ENCODE measurements around the gene GALC.
A peak's percentile ranks its signal among the peaks of the same experiment; 100 is the strongest.

The GALC gene

DNA sequence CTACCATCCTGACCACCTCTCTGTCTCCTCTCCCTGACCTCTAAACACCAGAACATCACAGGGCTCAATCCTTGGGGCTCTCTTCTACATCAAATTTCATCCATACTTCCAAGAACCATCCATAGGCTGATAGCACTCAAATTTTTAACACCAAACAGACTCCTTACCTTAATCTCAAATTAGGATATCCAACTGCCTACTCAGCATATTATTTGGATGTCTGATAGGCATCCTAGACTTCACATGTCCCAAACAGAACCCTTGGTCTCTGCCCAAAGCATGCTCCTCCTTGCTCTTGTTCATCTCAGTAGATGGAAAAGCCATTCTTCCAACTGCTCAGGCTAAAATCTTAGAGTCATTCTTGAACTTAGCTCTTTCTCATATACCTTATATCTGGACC lies 91.3 kb downstream of the GALC start:
- Histone ChIP-seq H3K27me3 (ENCODE audit: low read depth) (peaks cover 4% of the 10 kb centered on the region; the same call in 1 of the 2 replicates), H3K36me3 (replicated peaks) (no peaks in the 10 kb centered on the region), H3K4me1 (no peaks in the 10 kb centered on the region), H3K4me3 (no peak overlapping the region), H3K9me3 (no peaks in the 10 kb centered on the region)
- DNase-seq (ENCODE audit: low spot score in 2 of 2) = no peak
- in situ Hi-C loops (cut with MboI; ENCODE audit: low sequenced_read_pairs) = no loop called here

DNA sequence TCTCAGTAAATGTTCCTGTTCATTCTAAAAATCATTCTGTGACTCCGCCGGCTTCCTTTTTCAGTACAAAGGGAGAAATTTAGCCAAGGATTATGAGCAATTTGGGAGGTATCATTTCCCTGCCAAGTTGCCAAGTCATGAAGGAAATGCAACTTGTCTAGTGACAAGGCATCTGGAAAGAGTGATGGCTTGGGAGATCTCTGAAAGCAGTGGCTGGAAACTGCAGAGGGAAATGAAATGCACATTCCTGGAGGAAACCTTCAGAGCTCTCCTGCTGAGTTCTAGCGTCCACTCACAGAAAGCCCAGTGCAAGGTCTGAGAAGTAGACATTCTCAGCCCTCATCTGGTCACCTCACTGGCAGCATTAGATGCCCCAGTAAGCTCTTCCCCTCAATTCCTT lies 91.7 kb downstream of the GALC start:
- in situ Hi-C loops (cut with MboI; ENCODE audit: low sequenced_read_pairs) = no loop called here
- peaks cover 4% of the 10 kb centered on the region; the same call in 1 of the 2 replicates for H3K27me3 ChIP-seq (ENCODE audit: low read depth)
- H3K4me3 ChIP-seq = no peak overlapping the region

DNA sequence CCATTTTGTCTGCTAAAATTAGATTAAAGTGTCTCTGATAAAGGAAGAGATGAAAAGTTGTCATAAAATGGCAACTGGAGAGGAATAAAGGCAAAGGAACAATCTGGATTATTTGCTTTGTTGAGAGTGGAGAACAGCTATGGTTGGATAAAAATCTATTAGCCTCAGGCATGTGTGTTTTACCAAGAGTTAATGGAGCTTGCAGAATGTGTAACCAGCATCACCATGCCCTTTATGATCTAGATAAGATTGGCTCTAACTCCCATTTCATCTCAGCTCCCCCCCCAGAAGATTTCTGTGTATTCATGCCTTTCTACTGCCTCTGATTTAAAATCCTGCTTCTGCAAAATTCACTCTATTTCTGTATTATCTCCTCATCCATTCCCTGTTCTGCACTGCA lies 93.8 kb downstream of the GALC start:
- in situ Hi-C loops (cut with MboI; ENCODE audit: low sequenced_read_pairs) = no loop called here
- DNase-seq (ENCODE audit: low spot score in 2 of 2) = no peak
- Histone ChIP-seq H3K4me1 (no peaks in the 10 kb centered on the region), H3K36me3 (replicated peaks) (no peaks in the 10 kb centered on the region), H3K4me3 (no peak overlapping the region), H3K9me3 (no peaks in the 10 kb centered on the region), H3K27me3 (ENCODE audit: low read depth) (peaks cover 4% of the 10 kb centered on the region; the same call in 1 of the 2 replicates)

More for the DNA sequence above, 91.7 kb downstream of the GALC start:
- Histone ChIP-seq H3K4me1 (no peaks in the 10 kb centered on the region), H3K36me3 (replicated peaks) (no peaks in the 10 kb centered on the region), H3K9me3 (no peaks in the 10 kb centered on the region)
- DNase-seq (ENCODE audit: low spot score in 2 of 2) = no peak

DNA sequence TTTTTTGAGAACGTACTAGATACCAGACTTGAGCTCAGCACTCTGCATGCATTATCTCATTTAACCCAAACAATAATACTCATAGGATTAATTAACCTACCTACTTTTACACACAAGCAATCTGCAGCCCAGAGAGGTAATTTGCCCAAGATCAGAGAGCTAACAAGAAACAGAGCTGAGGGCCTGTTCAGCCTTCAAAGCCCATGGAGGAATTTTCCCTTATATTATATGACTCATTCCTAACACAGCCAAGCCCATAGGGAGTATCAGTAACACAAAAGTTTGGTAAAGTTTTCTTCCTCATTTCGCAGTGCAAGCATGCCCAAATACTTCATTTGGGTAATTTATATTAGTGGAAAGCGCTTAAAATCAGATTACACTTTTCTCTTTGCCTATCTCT lies 94.7 kb downstream of the GALC start:
- Histone ChIP-seq H3K4me3 (no peak overlapping the region), H3K4me1 (no peaks in the 10 kb centered on the region), H3K36me3 (replicated peaks) (no peaks in the 10 kb centered on the region), H3K27me3 (ENCODE audit: low read depth) (peaks cover 4% of the 10 kb centered on the region; the same call in 1 of the 2 replicates), H3K9me3 (no peaks in the 10 kb centered on the region)
- in situ Hi-C loops (cut with MboI; ENCODE audit: low sequenced_read_pairs) = no loop called here
- DNase-seq (ENCODE audit: low spot score in 2 of 2) = no peak

DNA sequence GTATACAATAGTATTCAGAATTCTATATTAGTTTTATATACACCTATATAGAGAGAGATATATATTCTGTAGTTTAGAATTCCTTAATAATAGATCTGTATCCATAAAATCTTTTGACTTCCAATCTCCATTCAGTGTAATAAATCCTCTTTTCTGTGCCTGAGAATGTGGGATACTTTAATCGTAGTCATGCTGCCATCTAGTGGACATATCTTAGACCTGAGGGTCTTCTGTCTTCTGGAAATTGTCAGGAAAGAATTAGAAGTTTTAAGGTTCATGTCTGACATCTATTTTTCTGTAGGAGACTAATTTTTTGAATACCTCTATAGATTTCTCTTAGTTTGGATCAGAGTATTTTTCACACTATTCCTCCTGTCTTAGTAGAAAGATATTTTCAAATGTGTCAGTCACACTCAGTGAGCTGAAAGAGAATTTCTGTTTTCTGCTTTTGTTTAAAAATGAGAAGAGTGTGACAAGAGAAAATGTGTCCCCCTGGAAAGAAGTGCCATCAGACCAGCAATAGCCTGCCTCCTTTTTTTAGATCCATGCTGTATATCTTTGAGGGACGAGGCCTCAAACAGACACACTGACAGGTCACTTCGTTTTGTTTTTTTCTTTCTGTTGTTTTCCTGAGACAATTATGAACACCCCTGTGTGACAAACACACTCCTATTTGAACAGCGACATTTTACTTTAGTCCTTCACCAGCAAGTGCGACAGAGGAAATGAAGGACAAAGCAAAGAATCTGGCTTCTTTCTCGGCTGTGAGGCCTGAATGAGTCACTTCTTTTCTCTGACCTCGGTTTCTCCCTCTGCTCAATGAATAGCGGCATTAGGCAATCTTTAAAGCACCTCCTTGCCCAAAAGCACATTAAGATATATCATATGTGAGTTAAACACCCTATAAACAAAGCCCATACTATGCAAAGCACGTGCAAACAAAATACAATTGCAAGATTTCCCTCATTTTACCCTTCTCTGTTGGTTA lies 96.3 kb downstream of the GALC start:
- Histone ChIP-seq H3K36me3 (replicated peaks) (no peaks in the 10 kb centered on the region), H3K4me3 (no peak overlapping the region), H3K27me3 (ENCODE audit: low read depth) (peaks cover 4% of the 10 kb centered on the region; the same call in 1 of the 2 replicates), H3K9me3 (no peaks in the 10 kb centered on the region), H3K4me1 (no peaks in the 10 kb centered on the region)
- in situ Hi-C loops (cut with MboI; ENCODE audit: low sequenced_read_pairs) = no loop called here
- peak; percentile 9 to 22 for DNase-seq (ENCODE audit: low spot score in 2 of 2)

DNA sequence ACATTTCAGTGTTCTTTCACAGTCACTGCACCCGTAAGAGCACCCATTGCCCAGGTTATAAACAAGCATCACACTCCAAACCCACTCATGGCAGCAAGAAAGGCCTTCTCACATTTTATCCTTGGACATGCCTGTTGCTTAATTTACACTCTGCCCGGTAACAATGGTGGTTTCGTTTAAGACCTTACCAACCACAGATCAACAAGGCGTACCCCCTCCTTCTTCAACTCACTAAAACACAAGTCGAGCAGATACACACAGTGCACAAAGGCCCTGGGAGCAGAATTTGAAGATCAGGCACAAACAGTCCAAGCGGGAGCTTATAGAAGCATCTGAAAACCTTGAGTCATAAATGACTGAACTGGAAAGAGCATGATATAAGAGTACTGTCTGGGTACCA lies 98.1 kb downstream of the GALC start:
- Histone ChIP-seq H3K4me3 (no peak overlapping the region), H3K27me3 (ENCODE audit: low read depth) (peaks cover 4% of the 10 kb centered on the region; the same call in 1 of the 2 replicates), H3K9me3 (no peaks in the 10 kb centered on the region), H3K36me3 (replicated peaks) (no peaks in the 10 kb centered on the region), H3K4me1 (no peaks in the 10 kb centered on the region)
- DNase-seq (ENCODE audit: low spot score in 2 of 2) = no peak
- in situ Hi-C loops (cut with MboI; ENCODE audit: low sequenced_read_pairs) = no loop called here

DNA sequence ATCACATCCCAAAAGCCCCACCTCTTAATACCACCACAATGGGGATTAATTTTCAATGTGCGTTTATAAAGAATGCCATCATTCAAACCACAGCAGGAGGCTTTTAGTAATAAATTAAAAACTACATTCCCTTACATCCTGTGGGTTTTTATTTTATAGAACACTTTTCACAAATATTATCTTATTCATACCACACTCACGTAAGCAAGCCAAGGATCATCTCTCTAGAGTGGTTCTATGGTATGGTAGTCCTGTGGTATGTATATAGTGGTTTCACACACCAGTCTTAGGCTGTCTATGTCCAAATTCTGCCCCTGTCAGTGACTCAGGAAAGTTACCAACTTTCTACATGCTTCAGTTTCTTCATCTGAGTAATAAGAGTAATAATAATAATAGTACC lies 100.2 kb downstream of the GALC start:
- in situ Hi-C loops (cut with MboI; ENCODE audit: low sequenced_read_pairs) = no loop called here
- H3K27me3 ChIP-seq (ENCODE audit: low read depth) = peaks cover 3% of the 10 kb centered on the region; the same call in 1 of the 2 replicates
- DNase-seq (ENCODE audit: low spot score in 2 of 2) = no peak
- H3K4me1 ChIP-seq = no peaks in the 10 kb centered on the region
- no peaks in the 10 kb centered on the region for H3K36me3 ChIP-seq (replicated peaks)
- no peak overlapping the region for H3K4me3 ChIP-seq
- H3K9me3 ChIP-seq = no peaks in the 10 kb centered on the region

DNA sequence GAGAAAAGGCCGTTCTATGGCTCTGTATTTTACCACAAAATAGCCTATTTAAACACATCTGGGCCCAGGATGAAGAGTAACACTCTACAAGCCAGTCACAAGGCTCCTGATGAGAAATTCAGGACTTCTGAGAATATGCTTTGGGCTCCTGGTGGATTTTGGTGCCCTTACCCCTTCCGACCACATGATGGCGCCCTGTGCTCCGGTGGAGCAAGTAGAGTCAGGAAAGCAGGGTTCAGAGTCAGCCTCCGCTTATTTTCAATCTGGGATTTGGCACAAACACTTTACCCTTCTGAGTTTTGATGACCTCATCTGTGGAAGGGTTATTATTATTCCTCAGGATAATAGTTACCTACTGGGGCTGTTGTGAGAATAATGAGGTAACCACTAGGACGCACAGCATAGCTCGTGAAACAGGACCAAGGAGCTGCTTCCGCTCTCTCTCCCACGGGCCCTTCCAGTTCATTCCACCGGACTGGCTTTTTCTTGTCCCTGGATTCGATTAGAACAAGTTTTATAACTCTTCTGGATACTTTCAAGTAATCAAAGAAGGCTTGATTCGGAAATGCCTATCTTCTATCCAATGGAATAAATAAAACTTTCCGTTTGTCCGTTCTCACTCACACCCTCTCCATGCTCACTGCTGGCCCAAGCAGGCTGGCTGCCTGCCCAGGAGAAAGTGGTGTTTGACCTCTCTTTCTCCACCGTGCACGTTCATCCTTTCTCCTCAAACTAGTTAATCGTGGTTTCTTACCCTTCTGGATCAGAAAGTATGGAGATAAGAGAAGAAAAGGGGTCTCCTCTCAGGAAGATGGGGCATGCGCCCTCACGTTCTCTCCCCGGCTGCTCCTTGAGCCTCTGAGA lies 104.6 kb downstream of the GALC start:
- peak; percentile 3 to 63 for DNase-seq (ENCODE audit: low spot score in 2 of 2)
- H3K4me1 ChIP-seq = no peaks in the 10 kb centered on the region
- H3K27me3 ChIP-seq (ENCODE audit: low read depth) = no peaks in the 10 kb centered on the region
- H3K9me3 ChIP-seq = no peaks in the 10 kb centered on the region
- no peak overlapping the region for H3K4me3 ChIP-seq
- H3K36me3 ChIP-seq (replicated peaks) = no peaks in the 10 kb centered on the region
- in situ Hi-C loops (cut with MboI; ENCODE audit: low sequenced_read_pairs) = no loop called here

DNA sequence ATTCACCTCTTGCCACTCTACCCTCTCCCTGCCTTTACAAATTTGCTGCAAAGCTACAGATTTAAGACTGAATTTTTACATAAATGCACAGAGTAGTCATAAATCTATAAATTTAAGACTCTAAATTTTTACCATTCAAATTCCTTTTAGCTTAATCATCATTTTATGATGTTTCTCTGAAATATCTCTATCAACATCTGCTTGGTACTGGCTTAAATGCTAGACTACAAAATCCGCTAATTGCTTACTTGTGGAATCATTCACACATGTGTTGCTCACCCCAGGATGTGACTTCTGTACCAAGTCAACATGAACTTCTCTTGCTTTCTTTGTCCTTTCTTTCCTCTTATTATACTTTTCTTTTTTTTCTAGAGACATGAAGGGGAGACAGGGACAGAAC lies 109.2 kb downstream of the GALC start:
- no peaks in the 10 kb centered on the region for H3K27me3 ChIP-seq (ENCODE audit: low read depth)

More for the DNA sequence above, 109.2 kb downstream of the GALC start:
- DNase-seq (ENCODE audit: low spot score in 2 of 2) = no peak
- Histone ChIP-seq H3K36me3 (replicated peaks) (no peaks in the 10 kb centered on the region), H3K4me3 (no peak overlapping the region), H3K4me1 (no peaks in the 10 kb centered on the region), H3K9me3 (no peaks in the 10 kb centered on the region)
- in situ Hi-C loops (cut with MboI; ENCODE audit: low sequenced_read_pairs) = no loop called here
